Measurements from ENCODE around the gene EID3.

GRCh38 chr12:104314242-104314614 is 10.7 kb downstream of the EID3 start:
- TF ChIP-seq, protein P1, sequence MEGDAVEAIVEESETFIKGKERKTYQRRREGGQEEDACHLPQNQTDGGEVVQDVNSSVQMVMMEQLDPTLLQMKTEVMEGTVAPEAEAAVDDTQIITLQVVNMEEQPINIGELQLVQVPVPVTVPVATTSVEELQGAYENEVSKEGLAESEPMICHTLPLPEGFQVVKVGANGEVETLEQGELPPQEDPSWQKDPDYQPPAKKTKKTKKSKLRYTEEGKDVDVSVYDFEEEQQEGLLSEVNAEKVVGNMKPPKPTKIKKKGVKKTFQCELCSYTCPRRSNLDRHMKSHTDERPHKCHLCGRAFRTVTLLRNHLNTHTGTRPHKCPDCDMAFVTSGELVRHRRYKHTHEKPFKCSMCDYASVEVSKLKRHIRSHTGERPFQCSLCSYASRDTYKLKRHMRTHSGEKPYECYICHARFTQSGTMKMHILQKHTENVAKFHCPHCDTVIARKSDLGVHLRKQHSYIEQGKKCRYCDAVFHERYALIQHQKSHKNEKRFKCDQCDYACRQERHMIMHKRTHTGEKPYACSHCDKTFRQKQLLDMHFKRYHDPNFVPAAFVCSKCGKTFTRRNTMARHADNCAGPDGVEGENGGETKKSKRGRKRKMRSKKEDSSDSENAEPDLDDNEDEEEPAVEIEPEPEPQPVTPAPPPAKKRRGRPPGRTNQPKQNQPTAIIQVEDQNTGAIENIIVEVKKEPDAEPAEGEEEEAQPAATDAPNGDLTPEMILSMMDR (IDR thresholded peaks at IDR 0.05): no peak
- TF ChIP-seq POLR2A (IDR thresholded peaks at IDR 0.05): no peak
